ENCODE data around the gene MED13.

GRCh38 chr17:61989509-61989908 lies 75.6 kb downstream of the MED13 start:
- TF ChIP-seq EZH2 (IDR thresholded peaks at IDR 0.05; ENCODE audit: low read length, missing control alignments) (no peak), CTCF (conservative IDR thresholded peaks at IDR 0.05 in 1 of 2, IDR thresholded peaks at IDR 0.05 in 1 of 2; ENCODE audit: low read depth in 1 of 2, low read length in 2 of 2) (no peak)

All from fibroblast of lung (primary cell).